Left colon (tissue), 2 donors: ENCODE results near the gene UXT. TPM values are rescaled to one million over a fixed set of nuclear protein-coding genes. Genes with fewer than 3 reads are reported as not detected.

Experiments
- ATAC-seq: fragments of 200-7000 bp; cut with Tn5 transposase; one replicate; pipeline ENCODE4 v1.9.1; 2020; ENCODE audit warnings: mild to moderate bottlenecking, moderate library complexity
- DNase-seq, 2 donors: peaks; one replicate each; pipeline ENCODE4 v3.0.0-alpha.2; 2020
- intact Hi-C, 2 donors: fragments of 100-400 bp; cut with DNase I in 1 of 2; cut with micrococcal nuclease in 1 of 2; formaldehyde crosslinking; loops; one replicate each; pipeline versions ENCODE4 v1.11.2 to v1.14.0; 2022; cut with DNase I, micrococcal nuclease
- total RNA-seq, 2 donors: library from RNA; stranded (reverse); fragmentation: NEBNext Ultra II Directional; extraction: Animal tissue kit (Norgen Biotek cat#: 25700); gene quantifications; one replicate each; pipeline ENCODE4 v1.2.1, GENCODE V29; 2021
- donor health status: DM: no; HTN: no; CAD: no.
- donor health status: DM: yes; HTN: yes; CAD: no.

The UXT gene
- total RNA-seq, 2 donors from 2014 or later, result 109 to 111 TPM

GRCh38 chrX:47650164-47651042 lies 8.6 kb downstream of the UXT start, which contains the start of gene ELK1:
ELK1 (minus strand) TSS chrX:47650563; CDS start chrX:47641441, 9,122 bp downstream.
- intact Hi-C loops, result no loop called here
- ATAC-seq, result peak; percentile 90
- DNase-seq, result peak; percentile 90 to 96

- DNase-seq (no peak), ATAC-seq (no peak)
- intact Hi-C loops, result no loop called here
Measured at GRCh38 chrX:47649781-47650163, 9.2 kb downstream of the UXT start.

GRCh38 chrX:47649271-47649670 lies 9.7 kb downstream of the UXT start:
- intact Hi-C loops, result no loop called here
- no peak for DNase-seq
- ATAC-seq, result no peak

GRCh38 chrX:47648376-47648775 lies 10.6 kb downstream of the UXT start:
- no peak for ATAC-seq
- no peak for DNase-seq
- intact Hi-C loops, result no loop called here

GRCh38 chrX:47646636-47647035 lies 12.3 kb downstream of the UXT start:
- intact Hi-C loops, result no loop called here
- DNase-seq, result no peak

GRCh38 chrX:47645530-47645929 lies 13.4 kb downstream of the UXT start:
- ATAC-seq, result no peak
- intact Hi-C loops, result no loop called here
- no peak for DNase-seq

More at GRCh38 chrX:47646636-47647035, 12.3 kb downstream of the UXT start:
- ATAC-seq, result no peak

GRCh38 chrX:47644557-47645091 lies 14.4 kb downstream of the UXT start:
- ATAC-seq, result peak; percentile 68
- intact Hi-C loops, result no loop called here
- DNase-seq, result no peak

GRCh38 chrX:47643926-47644325 lies 15.1 kb downstream of the UXT start:
- intact Hi-C loops, result no loop called here
- ATAC-seq (peak; percentile 42), DNase-seq (no peak)

GRCh38 chrX:47638816-47639215 lies 20.2 kb downstream of the UXT start:
- intact Hi-C loops, result no loop called here
- ATAC-seq (no peak), DNase-seq (no peak)

- DNase-seq (peak; percentile 37 to 39), ATAC-seq (peak; percentile 98)
- intact Hi-C loops, result no loop called here
Measured at GRCh38 chrX:47637546-47638195, 21.3 kb downstream of the UXT start.

- DNase-seq (no peak), ATAC-seq (no peak)
- intact Hi-C loops, result no loop called here
Measured at GRCh38 chrX:47634871-47635575, 24.0 kb downstream of the UXT start.

- intact Hi-C loops, result no loop called here
- ATAC-seq (no peak), DNase-seq (no peak)
Measured at GRCh38 chrX:47633689-47634590, 25.0 kb downstream of the UXT start.

- no peak for ATAC-seq
- intact Hi-C loops, result no loop called here
- no peak for DNase-seq
Measured at GRCh38 chrX:47632666-47633065, 26.3 kb downstream of the UXT start.

GRCh38 chrX:47631676-47632075 lies 27.3 kb downstream of the UXT start:
- intact Hi-C loops, result no loop called here
- ATAC-seq (no peak), DNase-seq (no peak)

- intact Hi-C loops, result no loop called here
- ATAC-seq, result no peak
- no peak for DNase-seq
Measured at GRCh38 chrX:47629419-47630200, 29.4 kb downstream of the UXT start, which contains the start of gene CFP. CFP (minus strand) TSS chrX:47629930; CDS start chrX:47629844, 86 bp downstream.

GRCh38 chrX:47628982-47629381 lies 30.0 kb downstream of the UXT start:
- DNase-seq (no peak), ATAC-seq (no peak)
- intact Hi-C loops, result no loop called here

- intact Hi-C loops, result no loop called here
- ATAC-seq (no peak), DNase-seq (no peak)
Measured at GRCh38 chrX:47625365-47625764, 33.6 kb downstream of the UXT start.
